GM19438 (cell line): ENCODE data around the gene NECTIN2.
"Not testable (repeated sequence)": the region's sequence is repeated elsewhere in the genome, so short reads cannot be mapped to it uniquely, and the experiment has no call there.

Source experiments
- ATAC-seq: cut with Tn5 transposase; IDR thresholded peaks from one replicate; pipeline ENCODE4 v1.9.1; 2021; ENCODE audit warnings: low read depth; ENCODE audit not compliant: unreplicated experiment

NECTIN2 gene

DNA sequence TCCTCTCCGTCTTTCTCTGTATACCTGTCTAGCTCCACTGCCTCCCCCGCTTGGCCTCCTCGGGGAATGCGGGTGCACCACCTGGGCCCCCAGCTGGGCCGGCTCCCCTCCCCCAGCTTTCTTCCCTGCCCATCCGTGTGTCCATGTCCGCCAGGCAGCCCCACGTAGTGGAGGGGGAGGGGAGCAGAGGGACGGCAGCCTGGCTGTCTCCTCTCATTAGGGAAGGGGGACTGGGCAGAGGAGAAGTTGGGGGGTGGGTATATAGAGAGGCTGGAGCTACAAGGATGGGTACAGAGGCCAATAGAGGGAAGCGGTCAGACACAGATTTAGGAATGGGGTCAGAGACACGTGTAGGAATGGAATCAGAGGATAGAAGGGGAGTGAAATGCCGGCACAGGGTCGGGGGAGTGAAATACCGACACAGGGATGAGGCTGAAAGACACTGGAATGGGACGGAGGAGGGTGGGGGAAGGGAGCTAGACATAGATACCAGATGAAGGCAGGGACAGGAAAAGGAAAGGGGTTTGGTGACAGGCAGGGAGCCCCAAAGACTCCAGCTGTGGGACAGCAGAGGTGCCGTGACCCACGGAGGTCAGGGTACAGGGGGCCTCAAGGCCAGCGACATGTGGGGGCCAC is 2.8 kb downstream of the NECTIN2 start:
- ATAC-seq, result no peak

DNA sequence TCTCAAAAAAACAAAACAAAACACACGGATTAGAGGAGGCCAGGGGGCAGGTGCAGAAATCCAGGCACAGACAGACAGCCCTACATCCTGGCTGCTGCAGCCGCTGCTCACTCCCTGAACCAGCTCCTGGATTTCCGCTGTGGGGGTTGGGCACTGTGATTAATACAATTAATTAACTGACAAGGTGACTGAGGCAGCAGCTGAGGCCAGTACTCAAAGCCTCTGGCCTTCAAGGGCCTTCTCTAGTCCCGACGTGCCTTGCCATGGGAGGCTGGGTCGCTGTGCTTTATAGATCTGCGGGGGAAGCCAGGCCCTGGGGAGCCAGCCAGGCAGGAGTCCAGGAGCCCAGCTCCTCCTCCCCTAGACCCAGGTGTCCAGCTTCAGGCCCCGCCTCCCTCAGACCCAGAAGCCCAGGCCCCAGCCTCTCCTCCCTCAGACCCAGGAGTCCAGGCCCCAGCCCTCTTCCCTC is 4.6 kb downstream of the NECTIN2 start:
- ATAC-seq, result no peak

DNA sequence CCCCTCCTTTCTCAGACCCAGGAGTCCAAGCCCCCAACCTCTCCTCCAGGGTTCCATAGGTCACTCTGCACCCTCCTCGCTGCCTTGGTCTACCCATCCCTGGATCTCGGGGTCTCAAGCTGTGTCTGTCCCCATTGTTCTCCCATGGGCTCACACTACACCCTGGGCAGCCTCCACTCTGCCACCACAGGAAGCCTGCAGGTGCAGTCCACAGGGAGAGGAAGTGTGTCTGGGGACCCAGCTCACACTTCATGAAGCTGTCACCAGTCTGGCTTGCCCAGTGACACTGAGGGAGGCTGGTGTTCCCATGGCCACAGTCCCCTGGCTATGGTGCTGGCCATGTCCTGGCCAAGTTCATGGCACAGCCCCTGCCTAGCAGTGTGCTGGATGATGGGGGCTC is 5.3 kb downstream of the NECTIN2 start:
- ATAC-seq, result no peak

DNA sequence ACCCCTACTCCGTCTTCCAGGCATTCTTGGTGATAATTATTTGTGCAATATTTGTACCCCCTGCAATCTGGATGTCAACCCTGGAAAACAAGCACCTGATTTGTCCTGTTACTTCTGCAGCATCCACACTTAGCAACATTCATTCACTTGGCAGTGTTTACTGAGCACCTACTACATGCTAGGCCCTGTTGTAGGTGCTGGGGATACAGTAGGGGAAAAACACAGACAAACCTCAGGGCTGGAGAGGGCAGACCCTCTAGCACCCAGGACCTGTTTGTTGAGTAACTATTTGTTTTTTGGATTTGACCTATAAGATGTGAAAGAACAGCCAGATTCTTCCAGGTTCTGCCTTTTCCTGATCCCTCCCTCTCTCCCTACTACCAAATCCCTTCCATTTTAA is 9.5 kb downstream of the NECTIN2 start:
- no peak for ATAC-seq

DNA sequence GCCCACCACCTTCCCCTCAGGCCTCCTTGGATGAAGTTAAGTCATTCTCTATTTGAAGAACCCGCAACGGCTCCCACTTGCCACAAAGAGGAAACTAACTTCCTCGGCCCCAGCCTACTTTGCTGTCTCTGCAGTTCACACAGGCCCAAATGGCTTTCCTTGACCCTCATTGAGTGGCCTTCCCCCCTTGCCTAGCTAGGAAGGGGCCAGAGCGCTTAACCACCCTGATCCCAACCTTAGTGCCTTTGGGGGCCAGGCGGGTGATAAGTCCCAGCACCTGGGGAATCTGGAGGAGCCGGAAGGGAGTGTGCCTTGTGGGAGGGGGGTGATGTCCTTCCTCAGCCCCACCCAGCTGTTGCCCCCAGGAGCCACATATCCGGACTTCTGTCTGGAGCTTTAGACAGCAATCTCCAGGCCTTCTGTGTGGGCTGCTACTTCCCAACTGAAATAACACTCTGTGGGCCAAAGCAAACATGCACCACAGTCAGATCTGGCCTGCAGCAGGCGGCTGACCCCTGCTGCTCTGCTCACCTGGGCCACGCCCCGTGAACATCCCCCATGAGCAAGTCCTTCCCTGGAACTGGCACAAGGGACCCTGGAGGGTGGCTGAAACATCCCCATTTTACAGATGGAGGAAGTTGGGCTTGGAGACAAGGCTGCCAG is 10.5 kb downstream of the NECTIN2 start:
- no peak for ATAC-seq

DNA sequence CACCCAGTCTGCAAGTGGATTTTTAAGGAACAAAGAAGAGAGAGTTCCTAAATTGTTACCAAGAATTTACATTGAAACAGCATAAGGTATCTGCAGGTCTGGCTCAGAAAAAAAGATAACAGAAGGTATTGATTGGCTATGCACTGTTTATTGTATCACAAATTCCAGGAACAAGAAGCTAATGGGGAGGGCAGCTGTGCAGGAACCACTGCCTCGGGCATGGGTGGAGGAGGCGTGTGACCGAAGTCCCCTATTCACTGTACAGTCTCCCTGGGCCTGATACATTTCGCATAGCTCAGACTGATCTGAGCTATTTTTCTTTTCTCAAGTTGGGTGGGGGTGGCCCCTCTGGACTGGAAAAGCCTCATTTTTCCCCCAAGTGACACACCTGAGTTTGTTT is 11.7 kb downstream of the NECTIN2 start:
- ATAC-seq, result no peak

DNA sequence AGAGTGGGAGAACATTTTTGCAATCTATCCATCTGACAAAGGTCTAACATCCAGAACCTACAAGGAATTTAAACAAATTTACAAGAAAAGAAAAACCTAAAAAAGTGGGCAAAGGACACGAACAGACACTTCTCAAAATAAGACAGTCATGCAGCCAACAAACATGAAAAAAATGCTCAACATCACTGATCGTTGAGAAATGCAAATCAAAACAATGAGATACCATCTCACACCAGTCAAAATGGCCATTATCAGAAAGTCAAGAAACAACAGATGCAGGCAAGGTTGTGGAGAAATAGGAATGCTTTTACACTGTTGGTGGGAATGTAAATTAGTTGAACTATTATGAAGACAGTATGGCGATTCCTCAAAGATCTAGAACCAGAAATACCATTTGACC is 15.5 kb downstream of the NECTIN2 start:
- ATAC-seq, result not testable (repeated sequence)

DNA sequence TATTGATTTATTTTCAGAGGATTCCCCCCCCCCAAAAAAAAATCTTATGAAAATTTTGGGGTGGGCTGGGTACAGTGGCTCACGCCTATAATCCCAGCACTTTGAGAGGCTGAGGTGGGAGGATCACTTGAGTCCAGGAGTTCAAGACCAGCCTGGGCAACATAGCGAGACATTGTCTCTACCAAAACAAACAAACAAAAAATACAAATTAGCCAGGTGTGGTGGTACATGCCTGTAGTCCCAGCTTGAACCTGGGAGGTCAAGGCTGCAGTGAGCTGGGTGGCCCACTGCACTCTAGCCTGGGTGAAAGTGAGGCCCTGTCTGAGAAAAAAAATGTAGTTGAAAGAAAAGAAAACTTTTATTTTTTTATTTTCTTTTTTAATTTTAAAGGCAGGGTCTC is 17.9 kb downstream of the NECTIN2 start:
- no peak for ATAC-seq

DNA sequence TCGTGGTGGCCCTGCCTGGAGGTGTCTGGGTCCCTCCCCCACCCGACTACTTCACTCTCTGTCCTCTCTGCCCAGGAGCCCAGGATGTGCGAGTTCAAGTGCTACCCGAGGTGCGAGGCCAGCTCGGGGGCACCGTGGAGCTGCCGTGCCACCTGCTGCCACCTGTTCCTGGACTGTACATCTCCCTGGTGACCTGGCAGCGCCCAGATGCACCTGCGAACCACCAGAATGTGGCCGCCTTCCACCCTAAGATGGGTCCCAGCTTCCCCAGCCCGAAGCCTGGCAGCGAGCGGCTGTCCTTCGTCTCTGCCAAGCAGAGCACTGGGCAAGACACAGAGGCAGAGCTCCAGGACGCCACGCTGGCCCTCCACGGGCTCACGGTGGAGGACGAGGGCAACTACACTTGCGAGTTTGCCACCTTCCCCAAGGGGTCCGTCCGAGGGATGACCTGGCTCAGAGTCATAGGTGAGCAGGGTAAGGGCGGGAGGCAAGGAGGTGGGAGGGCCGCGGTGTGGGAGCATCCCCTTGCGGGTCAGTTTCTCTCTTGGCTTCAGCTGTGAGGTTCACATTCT is 19.2 kb downstream of the NECTIN2 start:
- ATAC-seq, result no peak

DNA sequence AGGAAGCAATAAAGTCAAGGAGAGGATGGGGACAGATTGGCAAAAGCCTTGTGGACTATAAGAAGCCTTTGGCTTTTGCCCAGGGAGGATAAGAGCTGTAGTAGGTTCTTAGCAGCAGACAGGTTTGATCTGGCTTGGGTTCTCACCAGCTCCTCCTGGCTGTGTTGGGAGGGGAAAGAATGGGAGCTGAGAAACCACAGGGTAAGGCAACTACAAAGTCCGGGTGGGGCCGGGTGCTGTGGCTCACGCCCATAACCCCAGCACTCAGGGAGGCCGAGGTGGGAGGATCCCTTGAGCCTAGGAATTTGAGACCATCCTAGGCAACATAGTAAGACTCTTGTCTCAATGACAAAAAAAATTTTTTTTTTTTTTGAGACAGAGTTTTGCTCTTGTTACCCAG is 20.6 kb downstream of the NECTIN2 start:
- no peak for ATAC-seq

DNA sequence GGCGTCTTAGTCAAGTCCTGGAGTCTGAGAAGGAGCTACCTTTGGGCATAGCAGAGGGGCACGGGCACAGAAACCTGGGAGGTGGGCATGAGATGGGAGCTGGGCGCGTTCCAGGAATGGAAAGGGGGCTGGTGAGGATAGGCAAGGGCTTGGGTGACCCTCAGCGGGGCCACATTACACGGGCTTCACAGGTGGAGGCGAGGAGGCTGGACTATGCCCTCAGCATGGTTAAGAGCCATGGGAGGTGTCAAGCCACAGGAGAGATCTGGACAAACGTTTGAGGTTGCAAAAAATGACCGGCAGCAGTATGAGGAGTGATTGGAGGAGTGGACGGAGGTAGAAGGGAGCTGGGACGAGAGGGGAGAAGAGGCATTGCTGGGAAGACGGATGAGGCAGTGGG is 21.5 kb downstream of the NECTIN2 start:
- ATAC-seq, result no peak

DNA sequence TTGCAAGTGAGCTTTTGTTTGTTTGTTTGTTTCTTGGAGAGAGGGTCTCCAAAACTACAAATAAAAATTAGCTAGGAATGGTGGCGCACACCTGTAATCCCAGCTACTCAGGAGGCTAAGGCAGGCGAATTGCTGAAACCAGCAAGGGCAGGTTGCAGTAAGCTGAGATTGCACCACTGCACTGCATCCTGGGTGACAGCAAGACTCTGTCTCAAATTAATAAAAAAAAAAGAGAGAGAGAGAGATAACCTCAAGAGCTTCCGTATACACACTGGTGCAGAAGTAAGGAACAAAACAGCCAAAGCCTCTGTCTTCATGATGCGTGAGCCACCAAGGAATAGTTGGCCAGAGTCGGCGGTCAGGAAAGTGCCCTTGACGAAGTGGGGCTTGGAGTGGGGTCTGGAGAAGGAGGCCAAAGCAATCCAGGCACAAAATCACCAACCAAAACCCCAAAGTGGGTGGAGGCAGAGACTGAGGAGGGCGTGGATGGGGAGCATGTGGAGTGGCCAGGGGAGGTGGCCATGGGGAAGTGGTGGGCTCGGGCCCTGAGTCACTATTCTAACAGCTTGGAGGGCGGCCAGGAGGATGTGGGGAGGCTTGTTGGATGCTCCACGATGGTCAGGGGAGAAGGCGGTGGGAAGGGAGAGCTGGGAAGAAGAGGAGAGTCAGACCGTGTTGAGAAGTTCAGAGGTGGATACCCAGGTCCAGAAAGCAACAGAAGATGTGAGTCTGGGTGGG is 23.8 kb downstream of the NECTIN2 start:
- no peak for ATAC-seq

DNA sequence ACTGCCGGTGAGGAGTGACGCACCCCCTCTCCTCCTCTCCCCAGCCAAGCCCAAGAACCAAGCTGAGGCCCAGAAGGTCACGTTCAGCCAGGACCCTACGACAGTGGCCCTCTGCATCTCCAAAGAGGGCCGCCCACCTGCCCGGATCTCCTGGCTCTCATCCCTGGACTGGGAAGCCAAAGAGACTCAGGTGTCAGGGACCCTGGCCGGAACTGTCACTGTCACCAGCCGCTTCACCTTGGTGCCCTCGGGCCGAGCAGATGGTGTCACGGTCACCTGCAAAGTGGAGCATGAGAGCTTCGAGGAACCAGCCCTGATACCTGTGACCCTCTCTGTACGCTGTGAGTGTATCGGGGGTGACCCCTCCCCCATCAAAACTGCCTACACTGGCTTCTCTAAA is 25.7 kb downstream of the NECTIN2 start:
- no peak for ATAC-seq

DNA sequence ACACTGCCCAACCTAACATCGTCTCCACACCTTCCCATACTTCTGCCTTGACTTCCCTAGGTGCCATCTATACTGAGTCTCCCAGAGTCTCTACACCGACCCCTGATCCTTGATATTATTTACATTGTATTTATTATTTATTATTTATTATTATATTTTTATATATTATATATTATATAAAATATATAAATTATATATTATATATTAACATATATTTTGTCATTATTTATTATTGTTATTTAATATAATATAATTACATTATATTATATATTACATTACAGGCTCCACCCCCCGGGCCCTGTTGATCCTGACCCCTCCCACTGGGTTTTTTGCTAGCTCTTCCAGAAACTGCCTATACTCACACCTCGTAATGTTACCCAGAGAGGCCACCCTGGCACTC is 26.6 kb downstream of the NECTIN2 start:
- ATAC-seq, result no peak

DNA sequence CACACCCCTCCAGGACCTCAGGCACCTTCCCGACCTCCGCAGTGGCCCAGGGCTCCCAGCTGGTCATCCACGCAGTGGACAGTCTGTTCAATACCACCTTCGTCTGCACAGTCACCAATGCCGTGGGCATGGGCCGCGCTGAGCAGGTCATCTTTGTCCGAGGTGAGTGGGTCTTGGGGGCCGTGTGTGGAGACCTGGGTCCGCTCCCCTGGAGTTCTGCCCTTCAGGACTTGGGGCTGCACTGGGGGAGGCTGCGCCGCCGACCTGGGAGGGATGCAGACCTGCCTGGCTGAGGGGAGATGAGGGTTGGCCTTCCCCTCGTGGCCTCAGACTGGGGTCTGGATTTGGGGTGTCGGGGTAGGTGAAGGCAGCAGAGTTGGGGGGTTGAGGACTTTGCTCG is 28.2 kb downstream of the NECTIN2 start:
- no peak for ATAC-seq

DNA sequence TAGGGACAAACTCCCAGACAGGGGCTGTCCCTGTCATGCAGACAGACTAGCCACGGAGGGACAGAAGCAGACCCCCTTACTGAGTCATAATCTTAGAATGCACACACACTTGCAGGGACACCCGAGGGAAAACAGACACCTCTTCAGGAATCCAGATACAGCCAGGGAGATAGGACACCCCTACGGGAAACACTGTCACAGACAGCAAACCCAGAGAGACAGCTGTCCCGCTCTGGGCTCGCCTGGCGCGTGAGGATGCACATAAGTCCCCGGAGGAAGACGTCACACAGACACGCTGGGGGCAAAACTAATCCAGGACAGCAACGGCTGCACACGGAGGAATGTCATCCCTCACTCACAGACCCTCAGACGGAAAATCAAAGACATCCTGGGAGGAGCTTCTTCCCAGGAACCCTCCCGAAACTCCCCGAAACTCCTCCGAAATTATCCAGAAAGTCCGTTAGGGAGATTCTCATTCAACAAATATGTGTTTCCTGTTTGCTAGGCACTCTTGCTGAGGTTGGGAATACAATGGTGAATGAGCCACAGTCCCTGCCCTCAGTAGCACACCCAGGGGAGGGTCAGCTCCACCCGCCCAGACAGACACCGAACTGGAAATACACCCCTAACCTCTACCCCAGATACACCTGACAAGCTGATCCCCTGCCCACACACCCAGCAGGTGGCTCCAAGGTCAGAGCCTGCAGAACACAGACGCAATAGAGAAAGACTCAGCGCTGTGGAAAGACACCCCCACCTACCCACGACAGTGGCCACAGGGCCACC is 29.8 kb downstream of the NECTIN2 start:
- no peak for ATAC-seq

DNA sequence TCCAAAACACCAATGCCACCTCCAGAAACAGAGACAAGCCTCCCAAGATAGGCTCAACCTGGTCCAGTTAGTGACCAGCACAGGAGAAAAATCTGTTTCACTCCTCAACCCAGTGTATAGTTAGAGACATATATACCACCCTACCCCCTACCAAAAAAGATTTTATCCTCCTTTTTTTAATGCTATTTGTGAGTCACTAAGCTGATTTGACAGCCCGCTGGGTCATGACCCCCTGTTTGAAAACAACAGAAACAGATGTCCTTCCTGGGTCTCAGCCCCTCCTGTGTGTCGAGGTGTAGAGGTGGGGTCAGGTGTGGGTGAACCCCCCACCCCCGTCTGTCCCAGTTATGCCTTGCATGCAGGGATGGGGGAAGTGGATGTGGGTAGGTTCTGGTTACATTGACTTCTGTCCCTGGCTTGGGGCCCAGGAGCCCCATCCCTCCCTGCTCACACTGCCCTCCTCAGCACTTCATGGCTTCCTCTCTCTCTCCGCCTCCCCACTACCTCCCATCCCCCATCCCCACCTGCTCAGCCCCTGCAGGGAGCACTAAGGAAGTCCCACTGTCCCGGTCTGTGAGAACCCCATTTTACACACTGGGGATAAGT is 30.9 kb downstream of the NECTIN2 start:
- no peak for ATAC-seq

DNA sequence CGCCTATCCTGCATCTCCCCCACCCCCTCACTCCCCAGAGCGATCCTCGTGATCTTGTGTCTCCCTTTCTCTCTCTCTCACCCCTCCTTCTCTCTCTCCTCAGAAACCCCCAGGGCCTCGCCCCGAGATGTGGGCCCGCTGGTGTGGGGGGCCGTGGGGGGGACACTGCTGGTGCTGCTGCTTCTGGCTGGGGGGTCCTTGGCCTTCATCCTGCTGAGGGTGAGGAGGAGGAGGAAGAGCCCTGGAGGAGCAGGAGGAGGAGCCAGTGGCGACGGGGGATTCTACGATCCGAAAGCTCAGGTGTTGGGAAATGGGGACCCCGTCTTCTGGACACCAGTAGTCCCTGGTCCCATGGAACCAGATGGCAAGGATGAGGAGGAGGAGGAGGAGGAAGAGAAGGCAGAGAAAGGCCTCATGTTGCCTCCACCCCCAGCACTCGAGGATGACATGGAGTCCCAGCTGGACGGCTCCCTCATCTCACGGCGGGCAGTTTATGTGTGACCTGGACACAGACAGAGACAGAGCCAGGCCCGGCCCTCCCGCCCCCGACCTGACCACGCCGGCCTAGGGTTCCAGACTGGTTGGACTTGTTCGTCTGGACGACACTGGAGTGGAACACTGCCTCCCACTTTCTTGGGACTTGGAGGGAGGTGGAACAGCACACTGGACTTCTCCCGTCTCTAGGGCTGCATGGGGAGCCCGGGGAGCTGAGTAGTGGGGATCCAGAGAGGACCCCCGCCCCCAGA is 32.2 kb downstream of the NECTIN2 start:
- ATAC-seq, result no peak

DNA sequence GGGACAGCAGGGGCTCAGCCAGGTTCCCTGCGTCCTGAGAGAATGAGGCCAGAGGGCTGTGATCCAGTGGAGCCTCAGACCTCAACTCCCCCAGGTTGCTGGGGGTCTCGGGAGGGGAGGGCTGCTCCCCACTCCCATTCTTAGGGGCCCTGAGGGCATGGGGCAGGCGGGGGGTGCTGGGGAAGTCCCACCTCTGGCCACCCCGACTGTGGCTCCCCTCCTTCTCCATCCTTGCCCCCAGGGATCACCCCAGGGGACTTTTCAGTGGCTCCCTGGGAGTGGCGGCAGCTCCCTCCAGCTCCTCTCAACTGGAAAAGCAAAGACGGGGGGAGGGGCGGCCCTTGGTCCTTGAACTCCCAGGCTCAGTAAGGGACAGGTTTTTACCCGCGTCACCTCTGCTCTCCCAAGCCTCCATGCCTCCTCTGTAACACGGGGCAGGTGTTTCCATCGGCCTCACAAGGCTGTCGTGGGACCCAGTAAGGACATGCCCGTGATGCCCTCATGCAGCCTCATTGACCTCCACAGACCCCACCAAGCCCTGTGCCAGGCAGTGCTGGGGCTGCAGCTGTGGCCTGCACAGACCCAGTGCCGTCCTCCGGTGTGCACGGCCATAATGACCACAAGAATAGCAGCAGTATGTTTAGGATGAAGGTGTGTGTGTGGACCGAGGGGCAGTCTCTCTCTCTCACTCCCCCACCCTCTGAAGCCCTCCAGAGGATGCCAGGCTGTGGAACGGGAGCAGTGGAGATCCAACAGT is 33.4 kb downstream of the NECTIN2 start:
- ATAC-seq, result no peak
